B cell (primary cell): Measurements from ENCODE around the gene PSMA3. TPM values are rescaled to one million over a fixed set of nuclear protein-coding genes. Genes with fewer than 3 reads are reported as not detected.

ENCODE experiments used
- ATAC-seq: fragments of 200-7000 bp; cut with Tn5 transposase; one replicate; pipeline ENCODE4 v1.10.0; 2021; ENCODE audit warnings: low read depth, mild to moderate bottlenecking, moderate number of reproducible peaks, moderate library complexity
- CTCF ChIA-PET: fragments of 350-600 bp; sonication (Branson Sonifier 250); formaldehyde crosslinking; loops from one replicate; lab custom pipeline; 2021; ENCODE audit warnings: antibody characterized with exemption, inconsistent platforms; lab: Charles Lee
- POLR2A ChIA-PET: fragments of 350-600 bp; sonication (Branson Sonifier 250); formaldehyde crosslinking; loops from one replicate; lab custom pipeline; 2021; ENCODE audit warnings: antibody characterized with exemption; lab: Charles Lee
- DNase-seq: peaks from one replicate; pipeline ENCODE4 v3.0.0; 2013
- H2AFZ ChIP-seq: 2 replicates; pipeline ENCODE4 v1.6.1; 2012; ENCODE audit warnings: mild to moderate bottlenecking, low read depth, low read length; ENCODE audit not compliant: insufficient read depth, poor library complexity, severe bottlenecking
- H3K27ac ChIP-seq, 2 donors: 1 replicate in 1 of 2; 2 replicates in 1 of 2; pipeline ENCODE4 v1.5.1; 2012 to 2013; ENCODE audit warnings: low read length in 2 of 2, mild to moderate bottlenecking in 2 of 2, moderate library complexity in 1 of 2
- H3K27me3 ChIP-seq, 4 experiments: fragments of 200-600 bp in 1 of 4; sonication (generic) in 1 of 4; replicated peaks in 1 of 4; 1 replicate in 2 of 4; 2 replicates in 2 of 4; pipeline versions ENCODE4 v1.6.1 to v1.7.0; 2013 to 2016; ENCODE audit warnings: low read length in 3 of 4, mild to moderate bottlenecking in 2 of 4, mixed read lengths in 1 of 4, moderate library complexity in 1 of 4; ENCODE audit not compliant: insufficient read depth in 4 of 4, control insufficient read depth in 3 of 4; ENCODE audit errors: control extremely low read depth in 1 of 4
- H3K36me3 ChIP-seq, 2 experiments: replicated peaks in 1 of 2; 1 replicate in 1 of 2; 2 replicates in 1 of 2; pipeline versions ENCODE4 v1.6.1 to v1.7.1; 2013; ENCODE audit warnings: low read length in 1 of 2; ENCODE audit not compliant: insufficient read depth in 2 of 2, control insufficient read depth in 1 of 2; ENCODE audit errors: control extremely low read depth in 1 of 2, extremely low read depth in 1 of 2
- H3K4me1 ChIP-seq, 2 donors: fragments of 200-600 bp in 1 of 2; sonication (generic) in 1 of 2; 1 replicate in 1 of 2; 2 replicates in 1 of 2; pipeline versions ENCODE4 v1.5.1 to v1.6.1; 2013 to 2017; ENCODE audit warnings: low read length in 2 of 2; ENCODE audit not compliant: control insufficient read depth in 2 of 2, insufficient read depth in 2 of 2
- H3K4me2 ChIP-seq: replicated peaks from 2 replicates; pipeline ENCODE3; 2012; ENCODE audit warnings: mild to moderate bottlenecking, low read depth, low read length; ENCODE audit not compliant: poor library complexity, severe bottlenecking
- H3K4me3 ChIP-seq, 5 experiments: fragments of 200-600 bp in 1 of 5; sonication (generic) in 1 of 5; 1 replicate in 3 of 5; 2 replicates in 2 of 5; pipeline versions ENCODE4 v1.5.1 to v1.7.0; 2011 to 2016; ENCODE audit warnings: low read length in 4 of 5, mild to moderate bottlenecking in 4 of 5, low read depth in 2 of 5, control low read depth in 1 of 5, moderate library complexity in 1 of 5; ENCODE audit not compliant: insufficient read depth in 1 of 5; ENCODE audit errors: control extremely low read depth in 1 of 5, extremely low read depth in 1 of 5
- H3K79me2 ChIP-seq: fragments of 200-600 bp; sonication (generic); one replicate; pipeline ENCODE4 v1.6.0; 2016; ENCODE audit warnings: low read length; ENCODE audit not compliant: control insufficient read depth, insufficient read depth
- H3K9ac ChIP-seq: fragments of 200-600 bp; sonication (generic); 2 replicates; pipeline ENCODE4 v1.6.1; 2017; ENCODE audit warnings: mild to moderate bottlenecking, low read length, moderate library complexity
- H3K9me3 ChIP-seq, 3 donors: one replicate each; pipeline versions ENCODE4 v1.6.1 to v1.7.1; 2013; ENCODE audit warnings: low read length in 2 of 3; ENCODE audit not compliant: control insufficient read depth in 2 of 3, insufficient read depth in 1 of 3; ENCODE audit errors: control extremely low read depth in 1 of 3
- H4K20me1 ChIP-seq: 2 replicates; pipeline ENCODE4 v1.6.0; 2012; ENCODE audit warnings: mild to moderate bottlenecking, low read length; ENCODE audit not compliant: insufficient read depth, control insufficient read depth, poor library complexity, severe bottlenecking
- H3K27ac Mint-ChIP-seq: one replicate; pipeline ENCODE4 v1.8.0; 2021; ENCODE audit warnings: mixed read lengths
- H3K27me3 Mint-ChIP-seq: one replicate; pipeline ENCODE4 v1.8.0; 2021; ENCODE audit warnings: mixed read lengths
- H3K4me1 Mint-ChIP-seq: one replicate; pipeline ENCODE4 v1.8.0; 2021; ENCODE audit warnings: mixed read lengths
- H3K4me3 Mint-ChIP-seq: one replicate; pipeline ENCODE4 v1.8.0; 2021; ENCODE audit warnings: mixed read lengths
- H3K9me3 Mint-ChIP-seq: one replicate; pipeline ENCODE4 v1.8.0; 2022; ENCODE audit warnings: mixed read lengths; ENCODE audit not compliant: insufficient read depth
- CTCF ChIP-seq: fragments of 200-600 bp; IDR thresholded peaks from one replicate; pipeline ENCODE4 v1.8.0; 2022; ENCODE audit warnings: antibody characterized with exemption, mild to moderate bottlenecking
- EZH2 ChIP-seq: IDR thresholded peaks from 2 replicates; pipeline ENCODE4 v1.6.1; 2012; ENCODE audit warnings: borderline replicate concordance, low read depth, mild to moderate bottlenecking, moderate library complexity, low read length; ENCODE audit not compliant: insufficient read depth, poor library complexity, severe bottlenecking
- WGBS: methylation state at CpG from one replicate; pipeline ENCODE4 v1.1.5; 2013; ENCODE audit warnings: missing lambda C conversion rate; ENCODE audit not compliant: insufficient coverage; 5-methylcytosine and 5-hydroxymethylcytosine counted together
- intact Hi-C: fragments of 100-400 bp; cut with micrococcal nuclease; formaldehyde crosslinking; loops from one replicate; pipeline ENCODE4 v1.10.0; 2022
- polyA plus RNA-seq: library from polyadenylated mRNA; depleted of rRNA; stranded (reverse); fragments of >200 nt; gene quantifications from 2 replicates; pipeline ENCODE4 v1.2.3, GENCODE V29; 2012
- total RNA-seq, 2 donors: library from RNA; stranded (reverse); fragments of 120-200 nt in 1 of 2; gene quantifications; 1 replicate in 1 of 2; 2 replicates in 1 of 2; pipeline versions ENCODE4 v1.2.3 to v1.2.4, GENCODE V29; 2013 to 2022

The PSMA3 gene
- total and polyA plus RNA-seq, 2 donors (not counting 1 experiment from before 2014, with no cell fraction given), result 57.3 to 99.2 TPM

GRCh38 chr14:58213176-58213575, 31.5 kb upstream of the PSMA3 start:
- POLR2A ChIA-PET, result no interaction called here
- Histone ChIP-seq H3K4me2 (no peak overlapping the region), H3K36me3 (peaks cover 15 to 51% of the 10 kb centered on the region in 2 experiments), H3K4me1 (no peaks in the 10 kb centered on the region), H3K4me3 (no peak overlapping the region), H3K27me3 (no peaks in the 10 kb centered on the region), H2AFZ (no peak overlapping the region), H4K20me1 (no peaks in the 10 kb centered on the region), H3K79me2 (no peaks in the 10 kb centered on the region), H3K9me3 (no peaks in the 10 kb centered on the region), H3K9ac (no peak overlapping the region), H3K27ac (no peak overlapping the region)
- H3K4me1 Mint-ChIP-seq, result no peaks in the 10 kb centered on the region
- no peaks in the 10 kb centered on the region for H3K27me3 Mint-ChIP-seq
- peaks cover 2% of the 10 kb centered on the region for H3K9me3 Mint-ChIP-seq
- TF ChIP-seq EZH2 (no peak), CTCF (no peak)
- CTCF ChIA-PET, result no interaction called here
- ATAC-seq (no peak), DNase-seq (no peak)
- H3K4me3 Mint-ChIP-seq, result no peak overlapping the region
- H3K27ac Mint-ChIP-seq, result no peak overlapping the region
- intact Hi-C loops, result no loop called here

- TF ChIP-seq CTCF (no peak), EZH2 (no peak)
- no peak overlapping the region for H3K27ac ChIP-seq
- H2AFZ ChIP-seq, result no peak overlapping the region
- Mint-ChIP-seq H3K27me3 (no peaks in the 10 kb centered on the region), H3K4me3 (no peak overlapping the region), H3K4me1 (no peaks in the 10 kb centered on the region), H3K27ac (no peak overlapping the region), H3K9me3 (peaks cover 2% of the 10 kb centered on the region)
- H3K36me3 ChIP-seq, result peaks cover 9 to 42% of the 10 kb centered on the region in 2 experiments
- H3K9me3 ChIP-seq, result no peaks in the 10 kb centered on the region
- H3K4me3 ChIP-seq, result no peak overlapping the region
- DNase-seq, result no peak
- ATAC-seq, result no peak
- H3K9ac ChIP-seq, result no peak overlapping the region
- no peak overlapping the region for H3K4me2 ChIP-seq
- ChIA-PET CTCF (interaction anchor here (0.7 kb wide), 1 partner anchor 20 kb away, joined by 3 read pairs; no protein-coding TSS in a partner anchor), POLR2A (interaction anchor here (0.6 kb wide), 1 partner anchor 12 kb away, joined by 6 read pairs; no protein-coding TSS in a partner anchor)
- no peaks in the 10 kb centered on the region for H4K20me1 ChIP-seq
- no peaks in the 10 kb centered on the region for H3K79me2 ChIP-seq
- intact Hi-C loops, result no loop called here
- WGBS, result no CpG with 5 or more reads among the region's 2 CpGs
- H3K4me1 ChIP-seq, result no peaks in the 10 kb centered on the region
- no peaks in the 10 kb centered on the region for H3K27me3 ChIP-seq
Observed at GRCh38 chr14:58215191-58215914, 29.3 kb upstream of the PSMA3 start.
